Panc1 (cell line): ENCODE measurements around the gene FBLIM1. TPM values are rescaled to one million over a fixed set of nuclear protein-coding genes. Genes with fewer than 3 reads are reported as not detected.
A peak's percentile ranks its signal among the peaks of the same experiment; 100 is the strongest.

Source experiments
- ATAC-seq: fragments of 200-7000 bp; cut with Tn5 transposase; 2 replicates; pipeline ENCODE4 v1.9.1; 2020; ENCODE audit warnings: mild to moderate bottlenecking, moderate library complexity
- BruUV-seq: library from RNA; stranded (reverse); fragments of 400-500 nt; replicated peaks from 2 replicates; lab custom pipeline; 2021; lab: Mats Ljungman, UMichigan
- CTCF ChIA-PET: fragments of 300-600 bp; sonication (Branson Sonifier 250); formaldehyde crosslinking; loops from one replicate; lab custom pipeline; 2022; ENCODE audit warnings: antibody characterized with exemption; lab: Charles Lee
- POLR2A ChIA-PET: fragments of 300-600 bp; sonication (Branson Sonifier 250); formaldehyde crosslinking; loops from one replicate; lab custom pipeline; 2022; ENCODE audit warnings: antibody characterized with exemption; lab: Charles Lee
- DNase-seq: peaks from one replicate; pipeline ENCODE4 v3.0.0-alpha.2; 2010; ENCODE audit warnings: low read depth, low spot score
- H3K27ac ChIP-seq: 2 replicates; pipeline ENCODE4 v1.5.1; 2011; ENCODE audit warnings: mild to moderate bottlenecking, low read length, inconsistent platforms
- H3K27me3 ChIP-seq: fragments of 200-500 bp; sonication (Bioruptor generic); 2 replicates; pipeline ENCODE4 v1.6.0; 2014; ENCODE audit warnings: low read length, inconsistent platforms; ENCODE audit not compliant: control insufficient read depth, insufficient read depth
- H3K36me3 ChIP-seq: fragments of 200-500 bp; sonication (Bioruptor generic); 2 replicates; pipeline ENCODE4 v1.5.1; 2014; ENCODE audit warnings: inconsistent platforms, mild to moderate bottlenecking, low read length, moderate library complexity; ENCODE audit not compliant: control insufficient read depth, insufficient read depth
- H3K4me1 ChIP-seq: 2 replicates; pipeline ENCODE4 v1.5.1; 2011; ENCODE audit warnings: inconsistent platforms, mild to moderate bottlenecking, low read length, moderate library complexity; ENCODE audit not compliant: control insufficient read depth, insufficient read depth
- H3K4me3 ChIP-seq, 2 experiments: 2 replicates each; pipeline ENCODE4 v1.5.1; 2011 to 2012; ENCODE audit warnings: low read depth in 2 of 2, low read length in 2 of 2, mild to moderate bottlenecking in 2 of 2, inconsistent platforms in 1 of 2, moderate library complexity in 1 of 2
- H3K9me3 ChIP-seq: fragments of 200-500 bp; sonication (Bioruptor generic); 2 replicates; pipeline ENCODE4 v1.5.1; 2014; ENCODE audit warnings: low read depth, mild to moderate bottlenecking, inconsistent platforms, low read length, moderate library complexity; ENCODE audit not compliant: control insufficient read depth, insufficient read depth
- POLR2AphosphoS5 ChIP-seq: IDR thresholded peaks from 2 replicates; pipeline ENCODE4 v1.6.1; 2012; ENCODE audit warnings: mild to moderate bottlenecking, low read depth, low read length, moderate library complexity
- SIN3A ChIP-seq: IDR thresholded peaks from 2 replicates; pipeline ENCODE4 v1.6.1; 2012; ENCODE audit warnings: low read depth, mild to moderate bottlenecking, low read length, moderate library complexity, borderline replicate concordance; ENCODE audit not compliant: insufficient read depth
- TCF7L2 ChIP-seq: IDR thresholded peaks from 2 replicates; pipeline ENCODE4 v1.6.1; 2011; ENCODE audit warnings: mild to moderate bottlenecking, low read depth, low read length, inconsistent platforms
- in situ Hi-C: cut with HindIII; loops from 2 replicates; pipeline ENCODE4 v1.10.0; 2016; ENCODE audit warnings: low sequenced_read_pairs, low pct_unique_long_range_greater_than_20kb
- intact Hi-C: fragments of 100-400 bp; cut with micrococcal nuclease; formaldehyde crosslinking; loops from one replicate; pipeline ENCODE4 v1.10.0; 2022; ENCODE audit not compliant: unreplicated experiment
- total RNA-seq: library from RNA; stranded (reverse); gene quantifications from one replicate; pipeline ENCODE4 v1.2.1, GENCODE V29; 2021; ENCODE audit not compliant: unreplicated experiment
- TF ChIP-seq, protein P1 (sequence below): fragments of 450-650 bp; IDR thresholded peaks from 2 replicates; pipeline ENCODE4 v1.5.1; 2017; ENCODE audit warnings: mild to moderate bottlenecking
- TF ChIP-seq, protein P2 (sequence below), 2 experiments: IDR thresholded peaks; 2 replicates each; pipeline ENCODE4 v1.6.1; 2011 to 2012; ENCODE audit warnings: low read depth in 2 of 2, control low read depth in 1 of 2, low read length in 1 of 2, mild to moderate bottlenecking in 1 of 2, moderate library complexity in 1 of 2; ENCODE audit not compliant: insufficient read depth in 1 of 2

The FBLIM1 gene
- total RNA-seq, 1 experiment from 2014 or later = 4.3 TPM

DNA sequence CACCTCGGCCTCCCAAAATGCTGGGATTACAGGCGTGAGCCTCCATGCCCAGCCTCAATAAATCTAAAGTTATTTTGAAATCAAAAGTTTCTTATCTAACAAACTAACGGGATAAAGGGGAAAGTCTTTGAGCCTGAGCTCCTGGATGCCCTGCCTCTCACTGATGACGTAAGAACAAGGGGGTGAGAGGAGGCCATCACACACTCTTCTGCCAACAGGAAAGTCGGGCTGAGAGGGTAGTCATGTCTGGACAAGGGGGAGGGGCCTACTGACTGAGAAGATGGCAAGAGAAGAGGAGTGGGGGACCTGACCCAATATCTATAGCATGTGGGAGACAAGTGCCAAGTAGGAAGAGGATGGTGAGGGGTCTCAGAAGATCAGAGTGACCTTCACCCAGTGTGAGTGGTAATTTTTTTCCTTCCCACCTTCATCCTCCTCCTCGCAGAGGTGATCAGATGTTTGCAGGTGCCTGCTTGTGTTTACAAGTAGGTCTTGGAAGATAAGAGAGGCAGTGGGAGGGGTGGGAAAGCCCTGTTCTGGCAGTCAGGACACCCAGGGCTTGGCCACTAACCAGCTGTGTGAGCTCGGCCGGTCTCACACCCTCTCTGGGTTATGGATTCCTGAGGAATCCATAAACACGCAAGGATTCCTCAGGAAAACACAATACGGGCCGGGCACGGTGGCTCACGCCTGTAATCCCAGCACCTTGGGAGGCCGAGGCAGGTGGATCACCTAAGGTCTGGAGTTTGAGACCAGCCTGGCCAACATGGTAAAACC, 39.2 kb downstream of the FBLIM1 start:
- intact Hi-C loops (loop anchor here (10.0 kb wide), 1 partner anchor 197 kb away; no protein-coding TSS in a partner anchor), in situ Hi-C loops (no loop called here)
- TF ChIP-seq POLR2AphosphoS5 (no peak), TCF7L2 (no peak), SIN3A (no peak)
- TF ChIP-seq, protein P1, sequence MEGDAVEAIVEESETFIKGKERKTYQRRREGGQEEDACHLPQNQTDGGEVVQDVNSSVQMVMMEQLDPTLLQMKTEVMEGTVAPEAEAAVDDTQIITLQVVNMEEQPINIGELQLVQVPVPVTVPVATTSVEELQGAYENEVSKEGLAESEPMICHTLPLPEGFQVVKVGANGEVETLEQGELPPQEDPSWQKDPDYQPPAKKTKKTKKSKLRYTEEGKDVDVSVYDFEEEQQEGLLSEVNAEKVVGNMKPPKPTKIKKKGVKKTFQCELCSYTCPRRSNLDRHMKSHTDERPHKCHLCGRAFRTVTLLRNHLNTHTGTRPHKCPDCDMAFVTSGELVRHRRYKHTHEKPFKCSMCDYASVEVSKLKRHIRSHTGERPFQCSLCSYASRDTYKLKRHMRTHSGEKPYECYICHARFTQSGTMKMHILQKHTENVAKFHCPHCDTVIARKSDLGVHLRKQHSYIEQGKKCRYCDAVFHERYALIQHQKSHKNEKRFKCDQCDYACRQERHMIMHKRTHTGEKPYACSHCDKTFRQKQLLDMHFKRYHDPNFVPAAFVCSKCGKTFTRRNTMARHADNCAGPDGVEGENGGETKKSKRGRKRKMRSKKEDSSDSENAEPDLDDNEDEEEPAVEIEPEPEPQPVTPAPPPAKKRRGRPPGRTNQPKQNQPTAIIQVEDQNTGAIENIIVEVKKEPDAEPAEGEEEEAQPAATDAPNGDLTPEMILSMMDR = no peak
- TF ChIP-seq, protein P2, sequence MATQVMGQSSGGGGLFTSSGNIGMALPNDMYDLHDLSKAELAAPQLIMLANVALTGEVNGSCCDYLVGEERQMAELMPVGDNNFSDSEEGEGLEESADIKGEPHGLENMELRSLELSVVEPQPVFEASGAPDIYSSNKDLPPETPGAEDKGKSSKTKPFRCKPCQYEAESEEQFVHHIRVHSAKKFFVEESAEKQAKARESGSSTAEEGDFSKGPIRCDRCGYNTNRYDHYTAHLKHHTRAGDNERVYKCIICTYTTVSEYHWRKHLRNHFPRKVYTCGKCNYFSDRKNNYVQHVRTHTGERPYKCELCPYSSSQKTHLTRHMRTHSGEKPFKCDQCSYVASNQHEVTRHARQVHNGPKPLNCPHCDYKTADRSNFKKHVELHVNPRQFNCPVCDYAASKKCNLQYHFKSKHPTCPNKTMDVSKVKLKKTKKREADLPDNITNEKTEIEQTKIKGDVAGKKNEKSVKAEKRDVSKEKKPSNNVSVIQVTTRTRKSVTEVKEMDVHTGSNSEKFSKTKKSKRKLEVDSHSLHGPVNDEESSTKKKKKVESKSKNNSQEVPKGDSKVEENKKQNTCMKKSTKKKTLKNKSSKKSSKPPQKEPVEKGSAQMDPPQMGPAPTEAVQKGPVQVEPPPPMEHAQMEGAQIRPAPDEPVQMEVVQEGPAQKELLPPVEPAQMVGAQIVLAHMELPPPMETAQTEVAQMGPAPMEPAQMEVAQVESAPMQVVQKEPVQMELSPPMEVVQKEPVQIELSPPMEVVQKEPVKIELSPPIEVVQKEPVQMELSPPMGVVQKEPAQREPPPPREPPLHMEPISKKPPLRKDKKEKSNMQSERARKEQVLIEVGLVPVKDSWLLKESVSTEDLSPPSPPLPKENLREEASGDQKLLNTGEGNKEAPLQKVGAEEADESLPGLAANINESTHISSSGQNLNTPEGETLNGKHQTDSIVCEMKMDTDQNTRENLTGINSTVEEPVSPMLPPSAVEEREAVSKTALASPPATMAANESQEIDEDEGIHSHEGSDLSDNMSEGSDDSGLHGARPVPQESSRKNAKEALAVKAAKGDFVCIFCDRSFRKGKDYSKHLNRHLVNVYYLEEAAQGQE (IDR thresholded peaks at IDR 0.05; ENCODE audit: insufficient read depth in 1 of 2, low read depth in 2 of 2, low read length in 1 of 2) = no peak
- no peak for DNase-seq
- Histone ChIP-seq H3K27ac (peak overlapping the region; percentile 93), H3K27me3 (no peaks in the 10 kb centered on the region), H3K9me3 (no peaks in the 10 kb centered on the region), H3K36me3 (no peaks in the 10 kb centered on the region), H3K4me3 (no peak overlapping the region), H3K4me1 (peaks cover 87% of the 10 kb centered on the region)
- CTCF ChIA-PET = interaction anchor here (0.6 to 0.7 kb wide), 2 partner anchors 23 to 51 kb away, joined by 6 to 9 read pairs; no protein-coding TSS in a partner anchor
- POLR2A ChIA-PET = no interaction called here
- no TSS peak for BruUV-seq
- ATAC-seq = no peak

DNA sequence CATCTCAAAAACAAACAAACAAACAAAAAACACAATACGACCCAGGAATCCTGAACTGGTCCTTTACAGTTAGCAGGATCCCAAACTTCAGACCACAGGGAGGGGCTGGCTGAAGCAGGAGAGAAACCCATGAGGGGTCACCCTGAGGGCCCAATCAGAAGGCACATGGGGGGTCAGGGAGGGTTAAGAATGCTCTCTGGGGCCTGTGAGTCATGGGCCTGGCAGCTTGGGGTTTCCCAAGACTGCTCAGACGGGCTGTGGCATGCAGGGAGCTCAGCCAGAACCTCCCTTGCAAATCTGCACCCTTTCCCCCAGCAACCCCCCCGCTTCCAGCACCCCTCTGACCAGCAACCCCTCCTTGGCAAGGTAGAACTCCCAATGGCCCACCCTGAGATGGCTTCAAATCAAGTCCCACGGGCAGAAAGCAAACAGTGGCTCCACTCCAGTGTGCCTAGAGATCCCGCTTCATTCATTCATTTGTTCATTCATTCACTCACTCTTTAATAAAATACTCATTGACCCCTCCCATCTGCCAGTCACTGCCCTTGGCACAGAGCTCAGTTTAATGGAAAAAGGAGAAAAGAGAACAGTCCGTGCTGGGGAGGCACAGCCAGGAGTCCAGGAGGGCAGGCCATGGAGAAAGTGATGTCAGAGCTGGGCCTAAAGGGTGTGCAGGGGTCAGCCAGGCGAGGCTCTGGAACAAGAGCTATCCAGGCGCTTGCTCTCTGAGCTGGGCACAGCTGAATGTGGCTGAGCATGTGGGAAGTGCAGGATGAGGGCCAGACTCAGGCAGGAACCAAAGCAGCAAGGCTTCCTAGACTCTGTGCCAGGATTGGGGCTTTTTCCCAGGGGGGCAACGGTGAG, 40.6 kb downstream of the FBLIM1 start:
- TF ChIP-seq, protein P2 (IDR thresholded peaks at IDR 0.05; ENCODE audit: insufficient read depth in 1 of 2, low read depth in 2 of 2, low read length in 1 of 2) = no peak
- TF ChIP-seq SIN3A (0 out of 2 replicates have a peak, but pooled peaks have one; percentile 38), POLR2AphosphoS5 (peak; percentile 85; the same call in 1 of the 2 replicates)
- TF ChIP-seq, protein P1 = no peak
- H3K4me1 ChIP-seq = peaks cover 85% of the 10 kb centered on the region
- ChIA-PET CTCF (interaction anchor here (0.6 kb wide), 1 partner anchor 17 kb away, joined by 6 read pairs; no protein-coding TSS in a partner anchor), POLR2A (interaction anchor here (0.5 to 1.8 kb wide), 4 partner anchors 15 to 199 kb away, joined by 3 to 23 read pairs (median 7); no protein-coding TSS in a partner anchor)
- intact Hi-C loops = loop anchor here (10.0 kb wide), 1 partner anchor 196 kb away; no protein-coding TSS in a partner anchor
- H3K4me3 ChIP-seq = peak overlapping the region; percentile 34
- no peaks in the 10 kb centered on the region for H3K36me3 ChIP-seq
- peak; percentile 75 for ATAC-seq
- peak; percentile 82 for DNase-seq
- in situ Hi-C loops = no loop called here
- no peaks in the 10 kb centered on the region for H3K27me3 ChIP-seq
- no peaks in the 10 kb centered on the region for H3K9me3 ChIP-seq
- peak overlapping the region; percentile 99 for H3K27ac ChIP-seq
- TSS peak; percentile 75 for BruUV-seq
